Colonic mucosa (tissue), 4 donors: Measurements from ENCODE around the gene VHLL. TPM values are rescaled to one million over a fixed set of nuclear protein-coding genes. Genes with fewer than 3 reads are reported as not detected.
"Not testable (repeated sequence)": the region's sequence is repeated elsewhere in the genome, so short reads cannot be mapped to it uniquely, and the experiment has no call there.

ENCODE experiments used
- DNase-seq: peaks from one replicate; pipeline ENCODE4 v3.0.0-alpha.2; 2020
- H3K27ac ChIP-seq: fragments of 200-600 bp; one replicate; pipeline ENCODE4 v1.8.0; 2021
- H3K27me3 ChIP-seq: fragments of 200-600 bp; one replicate; pipeline ENCODE4 v1.8.0; 2021
- H3K36me3 ChIP-seq: fragments of 200-600 bp; one replicate; pipeline ENCODE4 v1.8.0; 2021
- H3K4me1 ChIP-seq: fragments of 200-600 bp; one replicate; pipeline ENCODE4 v1.8.0; 2021; ENCODE audit warnings: mild to moderate bottlenecking
- H3K4me3 ChIP-seq: fragments of 200-600 bp; one replicate; pipeline ENCODE4 v1.8.0; 2021
- H3K9ac ChIP-seq, 2 donors: one replicate each; pipeline ENCODE4 v1.7.0; 2013; ENCODE audit warnings: control low read depth in 2 of 2, low read depth in 2 of 2, low read length in 2 of 2
- H3K9me3 ChIP-seq: fragments of 200-600 bp; one replicate; pipeline ENCODE4 v1.8.0; 2021
- intact Hi-C: fragments of 100-400 bp; cut with DNase I; formaldehyde crosslinking; loops from one replicate; pipeline ENCODE4 v1.14.1; 2022
- total RNA-seq, 2 donors: library from RNA; stranded (reverse); fragmentation: NEBNext Ultra II Directional in 1 of 2; extraction: Animal tissue kit (Norgen Biotek cat#: 25700) in 1 of 2; gene quantifications; one replicate each; pipeline ENCODE4 v1.2.1, GENCODE V29; 2021
- TF ChIP-seq, protein P1 (sequence below): fragments of 200-600 bp; IDR thresholded peaks from one replicate; pipeline ENCODE4 v1.8.0; 2022; ENCODE audit warnings: antibody characterized with exemption, mild to moderate bottlenecking
- donor health status: healthy.
- donor health status: DM: no; HTN: no; CAD: no.
- donor health status: DM: no; HTN: no; CAD: no.

VHLL gene
- not detected for total RNA-seq

DNA sequence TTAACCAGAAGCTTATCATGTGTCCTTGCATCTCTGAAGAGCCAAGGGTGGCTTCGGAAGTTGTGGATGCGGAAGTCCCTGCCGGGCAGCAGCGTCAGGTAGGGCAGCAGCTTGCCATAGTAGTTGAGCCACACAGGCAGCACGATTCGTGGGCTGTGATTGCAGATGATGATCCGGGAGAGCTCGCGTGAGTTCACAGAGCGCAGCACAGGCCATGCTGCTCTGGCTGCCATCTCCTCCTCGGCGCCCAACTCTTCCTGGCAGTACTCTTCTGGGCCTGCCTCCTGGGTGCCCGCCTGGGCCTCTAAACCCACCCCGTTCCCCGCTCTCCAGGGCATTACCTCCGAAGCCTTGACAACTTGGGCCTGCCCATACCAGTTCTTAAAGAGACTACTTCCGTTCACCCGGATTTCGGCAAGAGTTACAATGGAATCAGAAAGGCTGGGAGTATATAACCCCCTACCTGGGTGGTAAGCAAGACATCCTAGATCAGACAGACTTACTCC, at the start of gene VHLL:
Gene VHLL, minus strand, starts transcription at position 456 of the 506 bp plus-strand sequence. Its CDS starts 118 bp downstream, at position 338.
- H3K4me3 ChIP-seq, result no peak within 1 kb of the TSS
- H3K36me3 ChIP-seq, result no peaks in the 10 kb centered on the region
- H3K27ac ChIP-seq, result no peak within 1 kb of the TSS
- no peaks in the 10 kb centered on the region for H3K9me3 ChIP-seq
- no peaks in the 10 kb centered on the region for H3K27me3 ChIP-seq
- H3K9ac ChIP-seq, result no peak within 1 kb of the TSS
- H3K4me1 ChIP-seq, result peaks cover 5% of the 10 kb centered on the region
- no peak for DNase-seq
- intact Hi-C loops, result no loop called here
- TF ChIP-seq, protein P1, sequence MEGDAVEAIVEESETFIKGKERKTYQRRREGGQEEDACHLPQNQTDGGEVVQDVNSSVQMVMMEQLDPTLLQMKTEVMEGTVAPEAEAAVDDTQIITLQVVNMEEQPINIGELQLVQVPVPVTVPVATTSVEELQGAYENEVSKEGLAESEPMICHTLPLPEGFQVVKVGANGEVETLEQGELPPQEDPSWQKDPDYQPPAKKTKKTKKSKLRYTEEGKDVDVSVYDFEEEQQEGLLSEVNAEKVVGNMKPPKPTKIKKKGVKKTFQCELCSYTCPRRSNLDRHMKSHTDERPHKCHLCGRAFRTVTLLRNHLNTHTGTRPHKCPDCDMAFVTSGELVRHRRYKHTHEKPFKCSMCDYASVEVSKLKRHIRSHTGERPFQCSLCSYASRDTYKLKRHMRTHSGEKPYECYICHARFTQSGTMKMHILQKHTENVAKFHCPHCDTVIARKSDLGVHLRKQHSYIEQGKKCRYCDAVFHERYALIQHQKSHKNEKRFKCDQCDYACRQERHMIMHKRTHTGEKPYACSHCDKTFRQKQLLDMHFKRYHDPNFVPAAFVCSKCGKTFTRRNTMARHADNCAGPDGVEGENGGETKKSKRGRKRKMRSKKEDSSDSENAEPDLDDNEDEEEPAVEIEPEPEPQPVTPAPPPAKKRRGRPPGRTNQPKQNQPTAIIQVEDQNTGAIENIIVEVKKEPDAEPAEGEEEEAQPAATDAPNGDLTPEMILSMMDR, result no peak

- H3K4me1 ChIP-seq, result no peaks in the 10 kb centered on the region
- TF ChIP-seq, protein P1, result no peak
- no peak overlapping the region for H3K4me3 ChIP-seq
- H3K36me3 ChIP-seq, result no peaks in the 10 kb centered on the region
- no peak overlapping the region for H3K27ac ChIP-seq
- no peak overlapping the region for H3K9ac ChIP-seq
- no peaks in the 10 kb centered on the region for H3K27me3 ChIP-seq
- no peak for DNase-seq
- H3K9me3 ChIP-seq, result no peaks in the 10 kb centered on the region
- intact Hi-C loops, result no loop called here
Observed at GRCh38 chr1:156347331-156347730, 48.2 kb upstream of the VHLL start.

DNA sequence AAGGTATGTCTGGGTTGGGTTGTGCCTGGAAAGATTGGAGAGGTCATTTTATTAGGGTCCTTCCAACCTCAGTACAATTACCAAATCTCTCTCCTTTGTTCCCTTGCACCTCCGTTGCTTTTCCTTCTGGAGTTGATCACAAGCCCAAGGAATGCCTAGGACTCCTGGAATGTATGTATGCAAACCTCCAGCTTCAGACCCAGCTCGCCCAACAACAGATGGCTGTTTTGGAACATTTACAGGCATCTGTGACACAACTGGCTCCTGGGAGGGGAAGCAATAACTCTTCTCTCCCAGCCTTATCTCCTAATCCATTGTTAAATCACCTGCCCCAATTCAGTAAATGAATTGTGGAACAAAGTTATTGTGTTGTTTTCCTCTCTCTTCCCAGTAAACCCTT, 47.5 kb upstream of the VHLL start:
- Histone ChIP-seq H3K27me3 (no peaks in the 10 kb centered on the region), H3K9ac (no peak overlapping the region), H3K36me3 (no peaks in the 10 kb centered on the region), H3K4me1 (no peaks in the 10 kb centered on the region), H3K27ac (no peak overlapping the region), H3K4me3 (no peak overlapping the region), H3K9me3 (no peaks in the 10 kb centered on the region)
- intact Hi-C loops, result no loop called here
- no peak for DNase-seq
- TF ChIP-seq, protein P1, result no peak

GRCh38 chr1:156346035-156346434, 46.9 kb upstream of the VHLL start:
- DNase-seq, H3K9ac ChIP-seq, H3K36me3 ChIP-seq, H3K9me3 ChIP-seq, H3K4me3 ChIP-seq, intact Hi-C loops, H3K27ac ChIP-seq, H3K27me3 ChIP-seq, H3K4me1 ChIP-seq: not testable (repeated sequence)

- Histone ChIP-seq H3K4me3 (no peak overlapping the region), H3K9ac (no peak overlapping the region), H3K27ac (no peak overlapping the region), H3K4me1 (no peaks in the 10 kb centered on the region), H3K27me3 (no peaks in the 10 kb centered on the region), H3K36me3 (no peaks in the 10 kb centered on the region), H3K9me3 (no peaks in the 10 kb centered on the region)
- TF ChIP-seq, protein P1, result no peak
- DNase-seq, result no peak
- intact Hi-C loops, result no loop called here
Observed at GRCh38 chr1:156344409-156344808, 45.3 kb upstream of the VHLL start.

DNA sequence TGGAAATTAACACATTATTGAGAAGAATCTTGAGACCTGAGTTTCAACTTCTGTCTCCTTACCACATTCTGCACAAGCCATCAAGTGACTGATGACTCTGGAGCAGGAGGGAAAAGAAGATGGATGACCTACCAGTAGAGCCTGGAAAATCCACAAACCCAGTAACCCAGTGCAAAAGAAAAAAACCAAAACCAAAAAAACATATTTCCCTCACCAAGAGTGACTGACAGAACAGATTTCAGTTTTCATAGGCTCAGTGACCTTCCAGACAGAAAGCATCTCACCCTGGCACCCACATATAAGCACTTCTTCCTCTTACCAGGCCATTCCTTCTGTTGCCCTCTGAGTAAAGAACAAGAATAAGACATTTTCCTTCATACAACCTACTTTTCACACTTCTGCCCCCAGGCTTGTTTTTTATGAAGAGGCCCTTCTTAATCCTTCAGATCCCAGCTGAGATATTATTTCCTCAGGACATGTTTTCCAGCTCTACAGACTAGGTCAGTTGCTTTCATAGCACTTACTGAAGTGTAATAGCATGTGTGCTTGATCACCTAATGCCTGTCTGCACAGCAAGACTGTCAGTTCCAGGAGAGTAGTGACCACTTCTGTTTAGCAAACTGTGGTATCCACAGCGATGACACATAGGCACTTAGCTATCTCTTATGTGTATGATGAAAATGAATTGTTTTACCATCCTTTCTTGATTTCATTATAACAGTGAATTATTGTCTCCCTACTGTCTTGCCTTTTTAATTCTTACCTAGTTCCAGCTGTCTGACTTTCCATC, 43.3 kb upstream of the VHLL start:
- H3K9me3 ChIP-seq, result no peaks in the 10 kb centered on the region
- no peak overlapping the region for H3K27ac ChIP-seq
- intact Hi-C loops, result no loop called here
- TF ChIP-seq, protein P1, result no peak
- no peak for DNase-seq
- H3K36me3 ChIP-seq, result no peaks in the 10 kb centered on the region
- no peak overlapping the region for H3K4me3 ChIP-seq
- H3K9ac ChIP-seq, result no peak overlapping the region
- no peaks in the 10 kb centered on the region for H3K4me1 ChIP-seq
- H3K27me3 ChIP-seq, result no peaks in the 10 kb centered on the region
